Daoy (cell line): Measurements from ENCODE around the gene EXOC3. TPM values are rescaled to one million over a fixed set of nuclear protein-coding genes. Genes with fewer than 3 reads are reported as not detected.
A peak's percentile ranks its signal among the peaks of the same experiment; 100 is the strongest.
"Not testable (repeated sequence)": the region's sequence is repeated elsewhere in the genome, so short reads cannot be mapped to it uniquely, and the experiment has no call there.

Experiments used
- DNase-seq: peaks from one replicate; pipeline ENCODE4 v3.0.0-alpha.2; 2015; ENCODE audit warnings: low read depth
- total RNA-seq: library from RNA; depleted of rRNA; stranded (reverse); fragments of >200 nt; shearing (Covaris generic); gene quantifications from 2 replicates; pipeline ENCODE4 v1.2.3, GENCODE V29; 2014; rRNA removed

The EXOC3 gene
- total RNA-seq, result 32.3 and 35.7 TPM in 2 replicates

GRCh38 chr5:442335-443238 lies at the start of gene EXOC3:
EXOC3 (plus strand) TSS chr5:443176; CDS start chr5:446206, 3,030 bp downstream.
- peak; percentile 85 for DNase-seq

GRCh38 chr5:393846-394275 lies 49.1 kb upstream of the EXOC3 start:
- no peak for DNase-seq

GRCh38 chr5:394671-395155 lies 48.3 kb upstream of the EXOC3 start:
- DNase-seq, result no peak

- DNase-seq, result peak; percentile 77
Observed at GRCh38 chr5:395156-395920, 47.6 kb upstream of the EXOC3 start.

GRCh38 chr5:395921-396530 lies 47.0 kb upstream of the EXOC3 start:
- no peak for DNase-seq

GRCh38 chr5:396531-396961 lies 46.4 kb upstream of the EXOC3 start:
- no peak for DNase-seq

- not testable (repeated sequence) for DNase-seq
Observed at GRCh38 chr5:398141-398474, 44.9 kb upstream of the EXOC3 start.

GRCh38 chr5:398475-399295 lies 44.3 kb upstream of the EXOC3 start:
- no peak for DNase-seq

GRCh38 chr5:399296-400281 lies 43.4 kb upstream of the EXOC3 start:
- peak; percentile 99 for DNase-seq

GRCh38 chr5:400282-401145 lies 42.5 kb upstream of the EXOC3 start:
- DNase-seq, result no peak

GRCh38 chr5:401146-402034 lies 41.6 kb upstream of the EXOC3 start:
- no peak for DNase-seq

- DNase-seq, result not testable (repeated sequence)
Observed at GRCh38 chr5:402219-402614, 40.8 kb upstream of the EXOC3 start.

- DNase-seq, result no peak
Observed at GRCh38 chr5:402615-403359, 40.2 kb upstream of the EXOC3 start.

- no peak for DNase-seq
Observed at GRCh38 chr5:403995-404394, 39.0 kb upstream of the EXOC3 start.

GRCh38 chr5:404666-405241 lies 38.2 kb upstream of the EXOC3 start:
- DNase-seq, result no peak

- DNase-seq, result no peak
Observed at GRCh38 chr5:405421-405820, 37.6 kb upstream of the EXOC3 start.

- no peak for DNase-seq
Observed at GRCh38 chr5:406041-406440, 36.9 kb upstream of the EXOC3 start.
